Non-pigmented ciliary epithelial cell (primary cell): ENCODE measurements around the gene DCAF7.

Experiments used
- DNase-seq: peaks from one replicate; pipeline ENCODE4 v3.0.0-alpha.2; 2010; ENCODE audit warnings: low read depth

DCAF7 gene, protein sequence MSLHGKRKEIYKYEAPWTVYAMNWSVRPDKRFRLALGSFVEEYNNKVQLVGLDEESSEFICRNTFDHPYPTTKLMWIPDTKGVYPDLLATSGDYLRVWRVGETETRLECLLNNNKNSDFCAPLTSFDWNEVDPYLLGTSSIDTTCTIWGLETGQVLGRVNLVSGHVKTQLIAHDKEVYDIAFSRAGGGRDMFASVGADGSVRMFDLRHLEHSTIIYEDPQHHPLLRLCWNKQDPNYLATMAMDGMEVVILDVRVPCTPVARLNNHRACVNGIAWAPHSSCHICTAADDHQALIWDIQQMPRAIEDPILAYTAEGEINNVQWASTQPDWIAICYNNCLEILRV

DNA sequence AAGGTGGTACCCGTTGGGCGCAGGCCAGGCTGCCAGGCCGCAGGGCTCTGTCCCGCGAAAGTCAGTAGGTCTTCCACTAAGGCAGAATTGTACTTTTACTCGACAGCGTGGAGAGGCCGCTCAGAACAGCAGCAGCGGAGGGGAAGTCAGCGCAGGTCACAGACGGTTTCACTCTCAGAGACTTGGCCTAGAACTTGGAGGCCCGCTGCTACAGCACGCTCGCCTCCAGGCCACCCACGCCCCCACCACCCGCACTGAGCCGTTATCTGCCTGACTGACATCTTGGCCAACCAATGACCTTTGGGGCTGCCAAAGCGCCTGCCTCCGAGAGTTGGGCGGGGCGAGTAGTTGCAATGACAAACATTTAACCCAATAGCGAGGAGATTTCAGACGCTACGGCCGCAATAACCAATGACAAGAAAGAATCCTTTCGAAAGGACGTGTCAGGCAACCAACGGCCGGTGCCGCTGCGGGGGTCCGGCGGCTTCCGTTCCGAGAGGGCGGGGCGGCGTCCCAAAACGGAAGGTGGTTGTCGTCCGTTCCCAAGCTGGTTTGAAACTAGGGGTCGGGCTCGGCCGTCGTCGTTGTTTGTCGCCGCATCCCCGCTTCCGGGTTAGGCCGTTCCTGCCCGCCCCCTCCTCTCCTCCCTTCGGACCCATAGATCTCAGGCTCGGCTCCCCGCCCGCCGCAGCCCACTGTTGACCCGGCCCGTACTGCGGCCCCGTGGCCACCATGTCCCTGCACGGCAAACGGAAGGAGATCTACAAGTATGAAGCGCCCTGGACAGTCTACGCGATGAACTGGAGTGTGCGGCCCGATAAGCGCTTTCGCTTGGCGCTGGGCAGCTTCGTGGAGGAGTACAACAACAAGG lies at the start of gene DCAF7:
DCAF7 (plus strand) TSS at position 532 of the 871 bp plus-strand sequence; CDS start at position 733, 201 bp downstream.
- DNase-seq, result peak; percentile 99

DNA sequence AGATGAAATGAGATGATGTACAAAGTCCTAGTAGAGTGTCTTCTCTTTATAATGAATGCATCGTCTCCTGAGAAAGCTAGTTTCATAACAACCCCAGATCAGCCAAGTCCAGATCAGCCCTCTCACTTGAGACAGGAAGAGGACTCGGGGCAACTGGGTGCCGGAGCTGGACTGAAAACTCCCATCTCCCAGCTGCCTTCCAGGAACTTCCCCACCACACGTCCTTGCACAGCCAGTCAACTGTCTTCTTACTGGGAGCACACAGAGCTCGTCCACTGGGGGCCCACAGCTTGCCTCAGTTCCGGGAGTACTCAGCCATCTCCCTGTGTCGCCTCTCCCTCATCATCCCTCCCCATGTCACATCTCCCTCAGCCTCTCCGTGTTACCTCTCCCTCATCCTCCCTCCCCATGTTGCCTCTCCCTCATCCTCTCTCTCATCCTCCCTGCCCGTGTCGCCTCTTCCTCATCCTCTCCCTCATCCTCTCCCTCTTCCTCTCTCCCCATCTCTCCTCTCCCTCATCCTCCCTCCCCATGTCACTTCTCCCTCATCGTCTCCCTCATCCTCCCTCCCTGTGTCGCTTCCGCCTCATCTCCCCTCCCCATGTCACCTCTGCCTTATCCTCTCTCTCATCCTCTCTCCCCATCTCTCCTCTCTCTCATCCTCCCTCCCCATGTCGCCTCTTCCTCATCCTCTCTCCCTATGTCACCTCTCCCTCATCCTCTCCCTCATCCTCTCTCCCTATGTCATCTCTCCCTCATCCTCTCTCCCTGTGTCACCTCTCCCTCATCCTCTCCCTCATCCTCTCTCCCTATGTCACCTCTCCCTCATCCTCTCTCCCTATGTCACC lies 49.5 kb upstream of the DCAF7 start:
- no peak for DNase-seq

DNA sequence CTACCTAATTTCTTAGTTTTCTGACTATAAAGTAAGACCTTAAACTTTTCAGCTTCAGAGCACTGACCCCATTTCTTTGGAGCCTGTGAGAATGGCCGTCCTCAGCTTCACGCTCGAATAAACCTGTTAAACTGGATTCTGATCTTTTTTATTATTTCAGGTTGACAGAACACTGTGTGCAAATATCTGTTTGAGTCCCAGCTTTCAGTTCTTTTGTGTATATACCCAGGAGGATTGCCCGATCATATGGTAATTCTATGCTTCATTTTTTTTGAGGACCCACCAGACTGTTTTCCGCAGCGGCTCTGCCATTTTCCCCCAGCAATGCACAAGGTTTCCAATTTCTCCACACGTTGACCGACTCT lies 47.0 kb upstream of the DCAF7 start:
- DNase-seq, result no peak

DNA sequence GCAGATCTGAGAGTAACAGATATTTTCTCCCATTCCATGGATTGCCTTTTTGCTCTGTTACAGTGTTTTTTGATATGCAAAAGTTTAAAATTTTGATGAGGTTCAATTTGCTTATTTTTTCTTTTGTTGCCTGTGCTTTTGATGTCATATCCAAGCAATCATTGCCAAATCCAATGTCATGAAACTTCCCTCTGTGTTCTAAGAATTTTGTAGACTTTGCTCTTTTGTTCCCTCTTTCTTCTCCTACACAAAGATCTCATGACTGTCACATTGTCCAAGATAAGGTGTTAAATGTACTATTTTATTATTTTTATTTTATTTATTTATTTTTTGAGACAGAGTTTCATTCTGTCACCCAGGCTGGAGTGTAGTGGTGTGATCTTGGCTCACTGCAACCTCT lies 46.0 kb upstream of the DCAF7 start:
- DNase-seq, result no peak

DNA sequence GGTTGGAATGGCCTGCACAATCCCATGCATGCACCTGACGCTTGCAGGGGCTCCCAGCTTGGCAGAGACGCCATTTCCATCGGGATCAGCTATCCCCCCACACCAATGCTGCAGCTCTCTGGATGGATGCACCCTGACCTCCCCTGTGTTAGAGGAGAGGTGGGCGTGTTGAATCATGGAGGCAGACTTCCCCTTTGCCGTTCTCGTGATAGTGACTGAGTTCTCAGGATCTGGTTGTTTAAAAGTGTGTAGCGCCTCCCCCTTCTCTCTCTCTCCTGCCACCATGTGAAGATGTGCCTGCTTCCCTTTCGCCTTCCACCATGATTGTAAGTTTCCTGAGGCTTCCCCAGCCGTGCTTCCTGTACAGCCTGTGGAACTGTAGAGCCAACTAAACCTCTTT lies 44.9 kb upstream of the DCAF7 start:
- no peak for DNase-seq

DNA sequence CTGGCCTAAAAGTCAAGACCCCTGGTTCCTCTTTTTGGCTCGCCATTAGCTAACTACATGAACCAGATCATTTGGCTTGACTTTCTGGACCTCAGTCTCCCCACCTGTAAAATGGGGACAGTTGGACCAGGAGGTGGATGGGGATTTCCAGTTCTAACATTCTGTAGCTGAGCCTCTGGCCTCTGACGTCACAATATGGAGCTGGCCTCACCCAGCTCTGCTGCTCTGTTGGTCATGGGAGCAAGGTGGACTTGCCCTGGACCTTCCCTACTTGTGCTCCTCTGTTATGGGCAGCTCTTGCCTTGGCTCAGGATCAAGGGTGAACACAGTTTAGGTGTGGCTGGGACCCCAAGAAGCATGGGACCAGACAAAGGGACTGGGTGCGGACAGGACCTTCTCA lies 43.6 kb upstream of the DCAF7 start:
- no peak for DNase-seq

DNA sequence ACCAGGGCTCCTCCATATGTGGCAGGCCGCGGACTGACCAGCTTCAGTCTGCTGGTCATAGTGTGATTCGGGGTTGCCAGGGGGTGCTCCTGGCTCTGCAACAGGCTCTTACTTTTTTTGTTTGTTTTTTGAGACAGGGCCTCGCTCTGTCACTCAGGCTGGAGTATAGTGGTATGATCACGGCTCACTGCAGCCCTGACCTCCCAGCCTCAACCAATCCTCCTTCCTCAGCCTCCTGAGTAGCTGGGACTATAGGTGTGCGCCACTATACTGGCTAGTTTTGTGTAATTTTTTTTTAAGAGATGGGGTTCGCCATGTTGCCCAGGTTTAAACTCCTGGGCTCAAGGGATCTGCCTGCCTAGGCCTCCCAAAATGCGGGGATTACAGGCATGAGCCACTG lies 38.9 kb upstream of the DCAF7 start:
- DNase-seq, result no peak

DNA sequence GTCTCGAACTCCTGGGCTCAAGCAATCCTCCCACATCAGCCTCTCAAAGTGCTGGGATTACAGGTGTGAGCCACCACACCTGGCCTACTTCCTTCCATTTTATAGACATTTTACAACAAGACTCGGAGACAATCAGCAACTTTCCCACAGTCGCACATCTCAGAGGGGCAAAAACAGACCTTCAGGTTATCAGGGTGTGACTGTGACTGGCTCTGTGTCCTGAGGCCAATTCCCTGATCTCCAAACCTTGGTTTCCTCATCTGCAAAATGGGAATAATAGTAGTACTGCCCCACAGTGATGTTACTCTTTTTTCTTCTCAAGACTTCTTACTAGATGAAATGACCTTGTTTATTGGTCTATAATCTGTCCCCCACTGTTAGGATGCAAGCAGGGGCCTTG lies 37.9 kb upstream of the DCAF7 start:
- no peak for DNase-seq

DNA sequence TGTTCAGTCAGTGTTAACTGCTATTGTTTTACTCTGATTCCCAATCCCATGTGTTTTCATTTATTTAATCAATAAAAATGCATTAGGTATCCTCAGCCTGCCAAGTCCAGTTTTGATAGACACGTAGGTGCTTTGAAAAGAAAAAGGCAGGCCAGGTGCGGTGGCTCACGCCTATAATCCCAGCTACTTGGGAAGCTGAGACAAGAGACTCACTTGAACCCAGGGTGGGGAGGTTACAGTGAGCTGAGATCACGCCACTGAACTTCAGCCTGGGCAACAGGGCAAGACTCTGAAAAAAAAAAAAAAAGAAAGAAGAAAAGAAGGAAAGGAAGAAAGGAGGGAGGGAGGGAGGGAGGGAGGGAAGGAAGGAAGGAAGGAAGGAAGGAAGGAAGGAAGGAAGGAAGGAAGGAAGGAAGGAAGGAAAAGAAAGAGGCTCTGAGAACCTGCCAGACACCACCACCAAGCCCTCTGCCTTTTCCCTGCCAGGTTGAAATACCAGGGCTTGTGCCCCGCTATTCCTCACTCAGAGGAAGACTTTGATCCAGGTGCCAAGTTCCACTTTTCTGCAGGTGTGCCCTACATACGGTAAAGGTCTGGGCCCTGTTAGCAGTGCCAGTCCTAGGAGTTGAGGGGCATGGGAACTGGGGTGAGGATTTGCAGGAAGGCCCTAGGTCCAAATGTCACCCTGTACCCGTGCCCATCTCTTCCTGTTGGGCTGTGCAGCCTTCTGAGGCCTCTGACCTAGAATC lies 37.2 kb upstream of the DCAF7 start:
- DNase-seq, result no peak

DNA sequence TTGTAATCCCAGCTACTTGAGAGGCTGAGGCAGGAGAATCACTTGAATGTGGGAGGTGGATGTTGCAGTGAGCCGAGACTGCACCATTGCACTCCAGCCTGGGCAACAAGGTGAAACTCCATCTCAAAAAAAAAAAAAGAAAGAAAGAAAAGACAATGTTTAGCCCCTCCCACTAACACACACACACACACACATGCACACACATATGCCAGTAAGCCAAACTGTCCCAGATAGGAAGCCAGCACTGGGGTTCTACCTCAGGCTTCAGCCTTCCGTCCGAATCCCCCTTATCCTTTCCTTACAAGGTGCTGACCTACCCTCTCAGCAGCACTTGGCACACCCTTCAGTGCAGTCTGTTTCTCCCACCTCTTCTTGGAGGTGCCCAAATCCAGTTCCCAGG lies 35.8 kb upstream of the DCAF7 start:
- no peak for DNase-seq

DNA sequence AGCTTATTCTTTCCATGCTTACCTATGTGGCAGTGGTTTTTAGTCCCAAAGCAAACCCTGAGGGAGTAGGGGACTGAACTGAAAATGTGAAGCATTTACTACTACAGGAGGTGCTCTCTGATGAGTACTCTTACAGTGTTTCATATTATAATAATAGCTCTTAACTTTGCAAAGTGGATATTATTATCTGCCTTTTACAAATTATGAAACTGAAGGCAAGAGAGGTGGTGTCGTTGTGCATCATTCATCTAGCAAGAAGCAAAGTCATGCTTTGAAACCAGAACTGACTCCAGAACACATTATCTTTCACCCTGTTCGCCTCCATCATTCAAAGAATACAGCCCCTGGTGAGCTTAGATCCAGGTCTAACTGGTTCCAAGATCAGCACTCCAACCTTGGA lies 35.3 kb upstream of the DCAF7 start:
- DNase-seq, result no peak

DNA sequence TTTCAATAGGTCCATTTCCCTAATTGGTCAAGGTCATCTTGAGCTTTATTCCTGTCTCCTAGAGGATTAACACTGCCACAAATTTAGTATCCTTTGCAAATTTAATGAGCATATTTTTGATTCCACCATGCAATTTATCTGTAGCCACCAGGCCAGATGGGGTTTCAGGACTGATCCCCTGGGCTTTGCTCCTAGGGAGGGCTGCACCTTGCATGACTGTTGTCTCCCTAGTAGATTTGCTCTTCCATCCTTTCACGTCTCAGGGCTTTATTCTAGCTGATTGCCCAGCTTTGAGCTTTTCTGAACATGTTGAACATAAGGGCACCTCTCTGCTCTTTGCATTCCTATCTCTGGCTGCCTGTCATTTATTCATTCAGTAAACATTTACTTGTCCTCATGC lies 34.9 kb upstream of the DCAF7 start:
- no peak for DNase-seq

DNA sequence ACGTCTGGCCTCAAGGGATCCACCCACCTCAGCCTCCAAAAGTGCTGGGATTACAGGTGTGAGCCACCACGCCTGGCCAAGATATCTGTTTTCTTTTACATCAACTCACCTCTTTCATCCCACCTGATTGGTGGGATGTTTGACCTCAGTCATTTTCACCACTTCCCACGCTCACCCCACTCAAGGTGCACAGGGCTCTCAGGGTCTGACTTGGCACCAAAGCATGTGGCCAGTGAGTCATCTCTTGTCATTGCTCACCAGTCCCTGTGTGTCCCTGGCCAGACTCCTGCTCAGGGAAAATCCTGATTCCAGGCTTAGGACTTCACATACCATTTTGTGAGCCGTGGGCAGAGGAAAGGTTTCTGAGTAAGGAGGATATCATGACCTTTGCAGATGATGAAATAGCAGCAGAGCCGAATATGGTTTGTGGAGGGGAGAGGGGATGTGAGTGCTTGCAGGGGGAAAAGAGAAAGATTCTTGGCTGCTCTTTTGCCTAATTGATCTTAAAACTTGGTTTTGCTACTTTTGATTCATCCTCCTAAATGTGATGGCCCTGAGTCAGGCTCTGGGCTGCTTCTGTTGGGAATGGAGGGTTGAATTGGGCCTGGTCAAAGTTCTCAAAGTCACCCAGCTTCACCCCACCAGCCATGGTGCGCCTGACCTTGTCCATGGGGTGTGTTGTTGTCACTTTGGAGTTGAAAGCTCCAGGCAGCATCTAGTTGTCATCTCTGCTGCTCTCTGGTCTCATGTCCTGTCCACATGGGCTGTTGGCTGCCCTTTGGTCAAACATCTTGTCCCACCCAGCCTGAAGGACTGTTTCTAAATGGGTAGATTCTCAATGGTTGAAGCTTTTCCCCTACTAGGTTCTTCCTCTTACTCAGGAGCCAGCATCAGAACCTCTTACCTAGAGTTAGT lies 33.1 kb upstream of the DCAF7 start:
- DNase-seq, result no peak

DNA sequence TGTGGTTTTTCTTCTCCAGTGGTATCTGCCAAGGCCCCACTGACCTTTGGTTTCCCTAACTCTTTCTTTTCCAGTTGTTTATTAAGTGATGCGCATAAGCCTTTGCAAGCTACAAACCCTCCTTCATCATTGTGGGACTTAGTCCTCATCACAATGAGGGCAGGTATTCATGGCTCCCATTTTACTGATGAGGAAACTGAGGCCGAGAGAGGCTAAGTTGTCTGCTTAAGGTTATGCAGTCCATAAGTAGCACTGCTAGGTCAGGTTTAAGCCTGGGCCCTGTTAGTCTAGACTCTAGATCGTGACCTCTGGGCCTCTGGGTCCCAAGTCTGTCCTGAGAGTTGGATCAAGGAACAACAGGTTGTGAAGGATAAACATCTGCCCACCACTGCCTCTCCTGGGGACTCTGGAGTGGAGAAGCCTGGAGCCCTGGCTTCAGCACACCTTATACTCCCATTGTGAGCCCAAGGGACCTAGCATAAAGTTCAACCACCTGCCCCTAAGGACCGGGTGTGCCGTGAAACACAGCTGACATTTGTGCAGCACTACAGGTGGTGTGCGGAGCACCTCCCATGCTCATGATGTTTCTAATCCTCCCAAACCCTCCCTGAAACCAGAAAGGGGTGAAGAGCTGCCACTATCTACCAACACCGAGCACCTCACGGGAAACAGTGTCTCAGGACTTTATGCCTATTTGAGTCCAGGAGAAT lies 32.3 kb upstream of the DCAF7 start:
- no peak for DNase-seq

DNA sequence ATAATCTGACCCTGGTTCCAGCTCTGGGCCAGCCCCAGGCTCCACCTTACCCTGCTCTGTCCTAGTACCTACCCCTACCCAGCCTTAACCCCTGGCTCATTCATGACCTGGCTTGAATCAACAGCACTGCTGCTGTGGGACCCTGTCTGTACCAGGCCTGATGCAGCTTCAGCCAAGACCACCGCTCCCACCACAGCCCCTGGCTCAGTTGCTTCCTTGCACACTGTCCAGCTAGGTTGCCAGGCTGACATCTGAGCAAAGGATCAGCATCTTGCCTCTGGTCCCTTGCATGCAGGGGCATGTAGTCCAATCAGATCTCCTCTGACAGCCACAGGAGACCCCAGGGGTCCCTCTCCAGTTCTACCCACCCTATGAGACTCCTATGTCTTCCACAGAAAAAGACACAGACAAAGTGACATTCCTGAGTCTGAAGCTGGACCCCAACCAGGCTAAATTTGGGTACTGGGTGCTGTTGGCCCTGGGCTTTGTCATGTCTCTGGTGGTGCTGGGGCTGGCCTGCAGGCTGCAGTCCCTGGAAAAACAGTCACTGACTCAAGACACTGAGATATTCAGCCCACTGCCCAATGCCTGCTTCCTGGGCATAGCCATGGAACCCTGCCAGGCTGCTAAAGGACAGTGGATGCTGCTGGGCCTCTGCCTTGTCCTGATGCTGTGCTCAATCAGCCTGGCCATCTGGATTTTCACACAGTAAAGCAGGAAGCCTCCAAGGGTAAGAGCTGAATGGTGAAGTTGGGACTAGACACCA lies 31.0 kb upstream of the DCAF7 start:
- DNase-seq, result no peak

DNA sequence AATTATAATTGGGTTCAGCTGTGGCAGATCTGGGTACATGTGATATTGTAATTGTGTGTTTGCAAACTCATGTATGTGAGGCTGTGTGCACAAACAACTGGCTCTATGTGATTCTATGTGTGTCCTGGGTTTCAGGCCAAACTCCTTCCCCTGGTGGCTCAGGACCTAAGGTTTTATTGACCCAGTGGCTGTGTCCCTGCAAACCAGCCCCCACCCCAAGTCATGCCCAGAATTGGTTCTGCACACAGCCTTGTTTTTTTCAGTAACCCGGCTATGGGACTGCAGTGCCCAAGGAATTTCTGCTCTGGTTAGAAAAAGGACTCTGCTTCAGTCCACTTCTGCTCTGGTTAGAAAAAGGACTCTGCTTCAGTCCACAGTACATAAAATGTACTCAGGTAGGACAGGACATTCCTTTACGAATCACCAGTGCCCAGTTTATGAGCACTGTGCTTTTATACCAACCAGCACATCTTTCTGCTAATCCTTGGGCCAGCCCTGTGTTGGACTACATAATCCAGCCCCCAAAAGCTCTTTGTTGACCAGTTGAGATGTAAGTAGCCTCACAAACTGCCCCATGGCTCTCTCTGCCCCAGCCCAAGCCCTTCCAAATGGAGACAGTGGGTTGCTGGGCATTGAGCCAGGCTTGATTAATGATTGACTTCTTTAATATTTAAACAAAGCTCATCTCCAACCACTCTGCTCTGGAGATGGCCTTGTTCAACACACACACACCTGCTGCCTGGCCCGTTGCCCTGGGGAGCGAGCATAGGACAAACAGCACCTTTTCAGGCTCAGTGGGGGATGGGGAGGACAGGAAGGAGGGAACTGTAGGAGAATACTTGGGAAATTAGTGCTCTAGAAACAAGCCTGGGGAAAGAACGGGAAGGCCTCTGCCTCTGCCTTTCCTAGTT lies 30.1 kb upstream of the DCAF7 start:
- DNase-seq, result no peak

DNA sequence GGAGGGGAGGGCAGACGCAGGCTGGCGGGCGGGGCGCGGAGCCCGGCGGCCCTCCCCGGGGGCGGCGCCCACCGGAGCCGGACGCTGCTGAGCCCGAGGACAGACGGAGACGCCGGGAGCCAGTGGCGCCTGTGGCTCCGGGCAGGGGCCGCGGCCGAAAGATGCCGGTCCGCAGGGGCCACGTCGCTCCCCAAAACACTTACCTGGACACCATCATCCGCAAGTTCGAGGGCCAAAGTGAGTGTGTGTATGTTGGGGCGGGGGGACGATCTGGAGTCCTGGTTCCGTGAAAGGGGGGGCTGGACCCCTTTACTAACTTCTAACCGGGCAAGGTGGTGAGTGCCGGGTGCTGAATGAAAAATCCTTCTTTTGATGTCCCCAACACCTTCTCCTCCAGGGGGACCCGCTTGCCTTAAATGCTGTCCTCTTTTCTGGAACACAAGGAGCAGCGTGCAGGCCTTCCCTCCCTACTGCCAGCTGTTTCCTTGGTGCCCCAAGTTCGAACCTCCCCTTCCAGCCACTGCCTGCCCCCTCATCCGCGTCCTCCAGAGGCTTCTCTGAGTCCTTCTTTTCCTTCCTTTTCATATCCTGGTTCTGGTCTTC lies 26.9 kb upstream of the DCAF7 start, which contains the start of gene KCNH6:
KCNH6 (plus strand) TSS at position 106 of the 603 bp plus-strand sequence; CDS start at position 162, 56 bp downstream.
- DNase-seq, result no peak

DNA sequence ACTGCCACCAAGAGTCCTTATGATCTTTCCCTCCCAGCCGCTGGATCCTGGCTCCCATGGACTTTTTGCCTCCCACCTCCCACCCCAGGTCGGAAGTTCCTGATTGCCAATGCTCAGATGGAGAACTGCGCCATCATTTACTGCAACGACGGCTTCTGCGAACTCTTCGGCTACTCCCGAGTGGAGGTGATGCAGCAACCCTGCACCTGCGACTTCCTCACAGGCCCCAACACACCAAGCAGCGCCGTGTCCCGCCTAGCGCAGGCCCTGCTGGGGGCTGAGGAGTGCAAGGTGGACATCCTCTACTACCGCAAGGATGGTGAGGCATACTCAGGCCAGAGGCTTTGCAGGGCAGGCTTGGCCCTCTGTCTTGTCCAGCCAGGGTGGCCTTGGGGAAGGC lies 26.2 kb upstream of the DCAF7 start:
- DNase-seq, result no peak
